Cardiac fibroblast (primary cell): ENCODE measurements around the gene ENC1.

Source experiments
- DNase-seq, 2 donors: peaks; one replicate each; pipeline versions ENCODE4 v3.0.0 to v3.0.0-alpha.2; 2010; ENCODE audit warnings: low read depth in 2 of 2
- H3K4me3 ChIP-seq, 2 donors: replicated peaks in 1 of 2; 1 replicate in 1 of 2; 2 replicates in 1 of 2; pipeline ENCODE4 v1.5.1; 2011; ENCODE audit warnings: low read depth in 2 of 2, low read length in 2 of 2, mild to moderate bottlenecking in 2 of 2, moderate library complexity in 1 of 2
- CTCF ChIP-seq: IDR thresholded peaks from one replicate; pipeline ENCODE4 v1.5.1; 2011; ENCODE audit warnings: low read depth, mild to moderate bottlenecking, low read length, inconsistent platforms

The ENC1 gene

DNA sequence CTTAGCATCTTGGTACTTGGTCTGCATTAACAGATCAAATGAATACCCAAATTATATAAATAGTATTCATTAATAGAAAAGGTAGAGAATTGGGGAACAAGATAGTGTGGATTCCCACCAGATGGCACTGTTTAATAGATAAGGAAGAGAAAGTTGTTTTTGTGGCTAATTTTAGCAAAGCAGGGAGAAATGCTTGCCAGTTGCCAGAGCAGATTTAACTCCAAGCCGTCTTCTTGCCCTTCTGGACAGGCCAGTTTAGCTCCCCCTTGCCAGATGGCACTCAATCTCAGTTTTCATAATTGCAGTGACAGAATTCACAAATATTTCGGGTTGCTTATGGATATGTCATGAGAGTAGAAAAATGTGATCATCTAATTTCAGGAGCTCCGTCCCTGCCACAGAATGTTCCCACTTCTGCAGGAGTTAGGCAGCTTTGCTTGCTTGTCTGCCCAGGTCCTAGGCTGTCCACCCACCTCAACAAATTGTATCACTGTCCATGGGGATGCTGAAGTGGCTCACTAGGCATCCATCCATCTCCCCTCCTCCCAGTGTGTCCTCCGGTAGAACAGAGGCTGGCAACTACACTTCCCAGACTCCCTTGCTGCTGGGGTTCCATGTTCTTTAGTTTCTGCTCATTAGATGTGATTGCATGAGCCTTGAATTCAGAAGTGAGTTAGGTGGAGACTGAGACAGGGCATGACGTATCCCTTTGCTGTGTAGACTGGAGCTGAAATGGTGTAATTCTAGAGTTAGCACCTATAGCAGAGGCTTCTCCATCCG lies 32.7 kb upstream of the ENC1 start:
- H3K4me3 ChIP-seq = no peak overlapping the region
- peak; percentile 36 for TF ChIP-seq CTCF

DNA sequence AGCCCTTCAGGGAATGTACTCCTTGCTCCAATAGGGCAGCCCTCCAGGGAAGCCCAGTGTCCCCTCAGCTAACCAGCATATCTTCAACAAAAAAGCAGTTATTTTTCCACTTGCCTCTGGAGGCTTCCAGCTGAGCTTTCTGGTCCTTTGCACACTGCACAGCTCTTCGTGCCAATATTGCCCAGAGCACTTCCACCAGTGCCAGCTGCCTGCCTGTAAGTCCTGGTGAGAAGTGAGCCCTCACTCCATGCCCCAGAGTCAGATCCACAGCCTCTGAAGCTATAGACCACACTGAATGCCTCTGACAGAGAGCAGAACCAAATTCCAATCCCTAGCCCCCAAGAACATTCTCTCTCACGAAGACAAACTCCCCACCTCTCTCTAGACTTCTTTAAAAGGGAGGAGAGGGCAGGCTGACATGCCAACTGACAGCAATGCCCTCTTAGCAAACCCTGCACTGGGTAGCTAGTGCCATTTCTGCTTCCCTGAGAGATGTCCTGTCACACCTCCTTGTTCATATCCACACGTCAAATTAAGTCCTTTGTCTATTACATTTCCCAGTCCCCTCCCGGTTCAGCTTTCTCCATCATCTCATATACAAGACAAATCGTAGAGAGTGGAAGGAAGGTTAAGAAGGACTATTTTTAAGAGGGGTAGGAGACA lies 31.8 kb upstream of the ENC1 start:
- DNase-seq = no peak
- no peak for TF ChIP-seq CTCF

More for the DNA sequence above, 32.7 kb upstream of the ENC1 start:
- DNase-seq = peak; percentile 65 to 71

GRCh38 chr5:74670396-74671038 lies 30.0 kb upstream of the ENC1 start:
- H3K4me3 ChIP-seq = no peak overlapping the region
- DNase-seq = no peak
- TF ChIP-seq CTCF = no peak

More for the DNA sequence above, 31.8 kb upstream of the ENC1 start:
- no peak overlapping the region for H3K4me3 ChIP-seq

GRCh38 chr5:74669821-74670220 lies 29.3 kb upstream of the ENC1 start:
- no peak for TF ChIP-seq CTCF
- DNase-seq = no peak
- no peak overlapping the region for H3K4me3 ChIP-seq

- H3K4me3 ChIP-seq = no peak overlapping the region
- peak in 1 of 2 donors; percentile 55 for DNase-seq
- no peak for TF ChIP-seq CTCF
These were observed 26.9 kb upstream of the ENC1 start for GRCh38 chr5:74667396-74667795.

- TF ChIP-seq CTCF = no peak
- DNase-seq = no peak
- H3K4me3 ChIP-seq = no peak overlapping the region
These were observed 25.3 kb upstream of the ENC1 start for GRCh38 chr5:74665816-74666215.
